HG03575 (cell line): ENCODE results near the gene CEACAM3.
"Not testable (repeated sequence)": the region's sequence is repeated elsewhere in the genome, so short reads cannot be mapped to it uniquely, and the experiment has no call there.

Source experiments
- ATAC-seq: cut with Tn5 transposase; IDR thresholded peaks from one replicate; pipeline ENCODE4 v1.9.1; 2021; ENCODE audit not compliant: unreplicated experiment, insufficient number of reproducible peaks, low FRiP score; ENCODE audit errors: extremely low read depth

CEACAM3 gene

GRCh38 chr19:41788518-41788917 lies 7.9 kb upstream of the CEACAM3 start:
- ATAC-seq, result not testable (repeated sequence)

- not testable (repeated sequence) for ATAC-seq
Measured at GRCh38 chr19:41789053-41789452, 7.3 kb upstream of the CEACAM3 start.

- ATAC-seq, result no peak
Measured at GRCh38 chr19:41792513-41793413, 3.6 kb upstream of the CEACAM3 start.

GRCh38 chr19:41793414-41793727 lies 3.0 kb upstream of the CEACAM3 start:
- ATAC-seq, result no peak

- ATAC-seq, result no peak
Measured at GRCh38 chr19:41795031-41795461, 1.3 kb upstream of the CEACAM3 start.

GRCh38 chr19:41796901-41797300 lies 514 bp downstream of the CEACAM3 start:
- ATAC-seq, result no peak

- no peak for ATAC-seq
Measured at GRCh38 chr19:41799444-41800000, 3.1 kb downstream of the CEACAM3 start.

GRCh38 chr19:41801031-41801430 lies 4.6 kb downstream of the CEACAM3 start:
- ATAC-seq, result no peak

- ATAC-seq, result no peak
Measured at GRCh38 chr19:41801792-41802211, 5.4 kb downstream of the CEACAM3 start.

GRCh38 chr19:41802770-41803169 lies 6.4 kb downstream of the CEACAM3 start:
- ATAC-seq, result no peak

GRCh38 chr19:41804336-41804735 lies 7.9 kb downstream of the CEACAM3 start:
- no peak for ATAC-seq

GRCh38 chr19:41807176-41807575 lies 10.8 kb downstream of the CEACAM3 start:
- ATAC-seq, result no peak

GRCh38 chr19:41808663-41809566 lies 12.5 kb downstream of the CEACAM3 start:
- ATAC-seq, result no peak

GRCh38 chr19:41810301-41810700 lies 13.9 kb downstream of the CEACAM3 start:
- no peak for ATAC-seq

- ATAC-seq, result no peak
Measured at GRCh38 chr19:41811036-41811435, 14.6 kb downstream of the CEACAM3 start.

- ATAC-seq, result no peak
Measured at GRCh38 chr19:41811981-41812380, 15.6 kb downstream of the CEACAM3 start.

GRCh38 chr19:41813911-41814310 lies 17.5 kb downstream of the CEACAM3 start:
- ATAC-seq, result no peak

GRCh38 chr19:41815301-41815700 lies 18.9 kb downstream of the CEACAM3 start:
- no peak for ATAC-seq

GRCh38 chr19:41816761-41817160 lies 20.4 kb downstream of the CEACAM3 start:
- no peak for ATAC-seq
